ENCODE data around the gene ATF5. TPM values are rescaled to one million over a fixed set of nuclear protein-coding genes. Genes with fewer than 3 reads are reported as not detected.
"Not testable (repeated sequence)": the region's sequence is repeated elsewhere in the genome, so short reads cannot be mapped to it uniquely, and the experiment has no call there.

The ATF5 gene
- total and polyA plus RNA-seq, 2 experiments from 2014 or later = 23.8 to 34.4 TPM

- no peak for DNase-seq (ENCODE audit: low spot score)
- Histone ChIP-seq H4K20me1 (ENCODE audit: insufficient read depth, poor library complexity, severe bottlenecking) (no peaks in the 10 kb centered on the region), H3K4me2 (peak overlapping the region; percentile 62), H3K4me3 (no peak overlapping the region), H3K79me2 (no peaks in the 10 kb centered on the region), H2AFZ (no peak overlapping the region), H3K9me3 (ENCODE audit: low read depth) (no peaks in the 10 kb centered on the region), H3K9me2 (replicated peaks; ENCODE audit: insufficient read depth) (no peaks in the 10 kb centered on the region), H3K36me3 (replicated peaks; ENCODE audit: insufficient read depth, low read depth) (no peaks in the 10 kb centered on the region), H3K27me3 (no peaks in the 10 kb centered on the region), H3K4me1 (ENCODE audit: insufficient read depth) (peaks cover 37% of the 10 kb centered on the region), H3K27ac (peak overlapping the region; percentile 73)
- TF ChIP-seq EZH2 (IDR thresholded peaks at IDR 0.05; ENCODE audit: borderline replicate concordance) = no peak
- no peak for TF ChIP-seq EZH2phosphoT487 (IDR thresholded peaks at IDR 0.05; ENCODE audit: low read depth, severe bottlenecking, unreplicated experiment)
- no peak for TF ChIP-seq CTCF (IDR thresholded peaks at IDR 0.05; ENCODE audit: poor library complexity)
- WGBS (ENCODE audit: low lambda C conversion rate, missing lambda C conversion rate) = 56% methylated on average over 9 of the region's 9 CpGs
Measured at GRCh38 chr19:49956115-49956495, 27.1 kb downstream of the ATF5 start.

GRCh38 chr19:49957262-49957915 is 28.4 kb downstream of the ATF5 start:
- TF ChIP-seq CTCF (IDR thresholded peaks at IDR 0.05; ENCODE audit: poor library complexity) = no peak
- Histone ChIP-seq H3K4me3 (no peak overlapping the region), H3K4me1 (ENCODE audit: insufficient read depth) (peaks cover 28% of the 10 kb centered on the region), H3K9me3 (ENCODE audit: low read depth) (no peaks in the 10 kb centered on the region), H3K36me3 (replicated peaks; ENCODE audit: insufficient read depth, low read depth) (no peaks in the 10 kb centered on the region), H4K20me1 (ENCODE audit: insufficient read depth, poor library complexity, severe bottlenecking) (no peaks in the 10 kb centered on the region), H3K27ac (peak overlapping the region; percentile 73), H3K27me3 (no peaks in the 10 kb centered on the region), H3K9me2 (replicated peaks; ENCODE audit: insufficient read depth) (no peaks in the 10 kb centered on the region), H3K4me2 (peak overlapping the region; percentile 62), H3K79me2 (no peaks in the 10 kb centered on the region), H2AFZ (no peak overlapping the region)
- DNase-seq (ENCODE audit: low spot score) = no peak
- 65% methylated on average over 10 of the region's 10 CpGs for WGBS (ENCODE audit: low lambda C conversion rate, missing lambda C conversion rate)

- 73% methylated on average over 9 of the region's 9 CpGs for WGBS (ENCODE audit: low lambda C conversion rate, missing lambda C conversion rate)
- DNase-seq (ENCODE audit: low spot score); H3K27me3 ChIP-seq; H3K9me3 ChIP-seq (ENCODE audit: low read depth); H3K9me2 ChIP-seq (replicated peaks; ENCODE audit: insufficient read depth); H2AFZ ChIP-seq; H3K4me3 ChIP-seq; H4K20me1 ChIP-seq (ENCODE audit: insufficient read depth, poor library complexity, severe bottlenecking); H3K36me3 ChIP-seq (replicated peaks; ENCODE audit: insufficient read depth, low read depth); H3K79me2 ChIP-seq: not testable (repeated sequence)
- Histone ChIP-seq H3K27ac (peak overlapping the region; percentile 62), H3K4me2 (peak overlapping the region; percentile 42), H3K4me1 (ENCODE audit: insufficient read depth) (peaks cover 22% of the 10 kb centered on the region)
Measured at GRCh38 chr19:49958144-49958543, 29.1 kb downstream of the ATF5 start.

GRCh38 chr19:49958596-49958995 is 29.6 kb downstream of the ATF5 start:
- H3K27me3 ChIP-seq; H3K9me2 ChIP-seq (replicated peaks; ENCODE audit: insufficient read depth); H3K9me3 ChIP-seq (ENCODE audit: low read depth); DNase-seq (ENCODE audit: low spot score); H3K79me2 ChIP-seq; H3K36me3 ChIP-seq (replicated peaks; ENCODE audit: insufficient read depth, low read depth); H2AFZ ChIP-seq; H3K4me3 ChIP-seq; H4K20me1 ChIP-seq (ENCODE audit: insufficient read depth, poor library complexity, severe bottlenecking): not testable (repeated sequence)
- peak overlapping the region; percentile 62 for H3K27ac ChIP-seq
- peaks cover 17% of the 10 kb centered on the region for H3K4me1 ChIP-seq (ENCODE audit: insufficient read depth)
- 86% methylated on average over 13 of the region's 13 CpGs for WGBS (ENCODE audit: low lambda C conversion rate, missing lambda C conversion rate)
- peak overlapping the region; percentile 42 for H3K4me2 ChIP-seq

DNA sequence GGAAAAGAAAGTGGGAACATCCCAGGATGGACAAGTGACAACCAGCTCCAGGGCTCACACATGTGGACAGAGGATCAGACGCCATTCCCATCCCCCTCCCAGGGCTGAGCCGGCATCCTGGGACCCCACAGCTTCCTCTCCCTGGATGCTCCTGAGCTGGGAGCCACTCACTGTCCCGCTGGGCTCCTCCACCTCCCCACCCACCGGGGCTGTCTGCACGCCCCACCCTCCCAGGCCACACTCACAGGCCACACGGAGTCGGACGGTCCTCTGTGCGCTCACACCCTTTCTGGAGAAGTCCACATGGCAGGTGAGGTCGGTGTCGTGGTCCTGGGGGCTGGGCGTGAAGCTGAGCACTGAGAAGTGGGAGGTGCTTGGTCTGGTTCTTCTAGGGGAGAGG is 30.9 kb downstream of the ATF5 start:
- H3K36me3 ChIP-seq (replicated peaks; ENCODE audit: insufficient read depth, low read depth); H3K4me2 ChIP-seq; H3K27ac ChIP-seq; H3K9me2 ChIP-seq (replicated peaks; ENCODE audit: insufficient read depth); H3K4me3 ChIP-seq; H3K79me2 ChIP-seq; H2AFZ ChIP-seq; H3K9me3 ChIP-seq (ENCODE audit: low read depth); DNase-seq (ENCODE audit: low spot score); H3K4me1 ChIP-seq (ENCODE audit: insufficient read depth); H3K27me3 ChIP-seq; H4K20me1 ChIP-seq (ENCODE audit: insufficient read depth, poor library complexity, severe bottlenecking): not testable (repeated sequence)
- no CpG with 5 or more reads among the region's 12 CpGs for WGBS (ENCODE audit: low lambda C conversion rate, missing lambda C conversion rate)

DNA sequence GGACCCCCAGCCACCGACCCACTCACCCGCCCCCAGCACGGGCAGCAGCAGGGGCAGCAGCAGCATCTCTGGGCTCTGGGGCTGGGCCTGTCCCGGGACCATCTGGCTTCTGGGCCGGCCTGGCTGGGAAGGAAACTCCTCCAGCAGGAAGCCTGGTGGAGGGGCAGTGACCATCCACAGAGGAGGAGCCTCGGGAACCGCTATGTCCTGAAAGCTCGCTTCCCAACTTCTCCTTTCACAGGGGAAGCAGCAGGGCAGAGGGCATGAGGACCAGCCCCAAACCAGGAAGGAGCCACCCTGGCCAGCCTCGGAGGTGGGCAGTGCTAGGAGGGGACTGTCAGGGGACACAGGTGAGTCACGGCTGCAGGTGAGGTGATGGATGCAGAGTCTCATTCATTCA is 32.0 kb downstream of the ATF5 start, which contains the start of gene SIGLEC11:
SIGLEC11 (minus strand) TSS at position 193 of the 400 bp plus-strand sequence; CDS start at position 102, 91 bp downstream.
- H3K4me2 ChIP-seq; H3K4me1 ChIP-seq (ENCODE audit: insufficient read depth); H3K27ac ChIP-seq; H3K4me3 ChIP-seq; H4K20me1 ChIP-seq (ENCODE audit: insufficient read depth, poor library complexity, severe bottlenecking); H3K9me3 ChIP-seq (ENCODE audit: low read depth); H3K36me3 ChIP-seq (replicated peaks; ENCODE audit: insufficient read depth, low read depth); H2AFZ ChIP-seq; DNase-seq (ENCODE audit: low spot score); H3K79me2 ChIP-seq; H3K9me2 ChIP-seq (replicated peaks; ENCODE audit: insufficient read depth); H3K27me3 ChIP-seq: not testable (repeated sequence)
- 93% methylated on average over 6 of the region's 10 CpGs for WGBS (ENCODE audit: low lambda C conversion rate, missing lambda C conversion rate)
